Natural killer cell treated with Interleukin-12 subunit alpha and Interleukin-12 subunit beta and Interleukin-15 and Interleukin-18, amount 100 ng/mL, for 72 hours (primary cell): ENCODE measurements around the gene TMEM129. TPM values are rescaled to one million over a fixed set of nuclear protein-coding genes. Genes with fewer than 3 reads are reported as not detected.
A peak's percentile ranks its signal among the peaks of the same experiment; 100 is the strongest.

Source experiments
- ATAC-seq, 2 donors: fragments of 150-1000 bp; cut with Tn5 transposase in 1 of 2; sonication (Bioruptor Pico), chemical (Tn5 transposase) in 1 of 2; 2 replicates each; pipeline ENCODE4 v1.10.0; 2021
- DNase-seq: peaks from one replicate; pipeline ENCODE4 v3.0.0; 2022; ENCODE audit warnings: low spot score
- H3K27ac Mint-ChIP-seq, 2 donors: 1 replicate in 1 of 2; 2 replicates in 1 of 2; pipeline ENCODE4 v1.8.0; 2022; ENCODE audit warnings: mixed read lengths in 2 of 2, mild to moderate bottlenecking in 1 of 2, moderate library complexity in 1 of 2
- H3K27me3 Mint-ChIP-seq, 2 donors: 1 replicate in 1 of 2; 2 replicates in 1 of 2; pipeline ENCODE4 v1.8.0; 2022; ENCODE audit warnings: mixed read lengths in 2 of 2
- H3K36me3 Mint-ChIP-seq: one replicate; pipeline ENCODE4 v1.8.0; 2022; ENCODE audit warnings: mixed read lengths
- H3K4me1 Mint-ChIP-seq, 2 donors: 1 replicate in 1 of 2; 2 replicates in 1 of 2; pipeline ENCODE4 v1.8.0; 2022; ENCODE audit warnings: low read depth in 2 of 2, mixed read lengths in 2 of 2, mild to moderate bottlenecking in 1 of 2
- H3K4me3 Mint-ChIP-seq: one replicate; pipeline ENCODE4 v1.8.0; 2022; ENCODE audit warnings: mixed read lengths
- H3K9me3 Mint-ChIP-seq: 2 replicates; pipeline ENCODE4 v1.8.0; 2022; ENCODE audit warnings: mixed read lengths
- total RNA-seq, 2 donors: library from RNA; stranded (reverse); gene quantifications; one replicate each; pipeline ENCODE4 v1.2.3, GENCODE V29; 2022

Gene TMEM129
- total RNA-seq, 2 donors from 2014 or later, result 19.6 to 21.2 TPM

GRCh38 chr4:1745165-1745564 lies 24.0 kb upstream of the TMEM129 start:
- Mint-ChIP-seq H3K4me3 (no peak overlapping the region), H3K9me3 (no peaks in the 10 kb centered on the region), H3K36me3 (no peaks in the 10 kb centered on the region), H3K27ac (no peak overlapping the region), H3K4me1 (no peaks in the 10 kb centered on the region), H3K27me3 (no peaks in the 10 kb centered on the region)
- DNase-seq (no peak), ATAC-seq (no peak)

DNA sequence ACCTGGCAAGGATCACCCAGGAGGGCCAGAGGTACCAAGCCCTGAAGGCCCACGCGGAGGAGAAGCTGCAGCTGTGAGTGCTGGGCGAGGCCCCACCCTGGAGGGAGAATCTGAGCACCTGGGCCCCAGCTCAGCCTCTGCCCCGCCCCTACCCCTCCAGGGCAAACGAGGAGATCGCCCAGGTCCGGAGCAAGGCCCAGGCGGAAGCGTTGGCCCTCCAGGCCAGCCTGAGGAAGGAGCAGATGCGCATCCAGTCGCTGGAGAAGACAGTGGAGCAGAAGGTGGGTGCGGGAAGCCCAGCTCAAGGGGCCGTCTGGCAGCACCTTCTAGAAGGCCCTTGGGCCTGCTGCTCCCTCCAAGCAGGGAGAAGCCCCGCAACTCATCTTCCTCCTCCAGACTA lies 23.4 kb upstream of the TMEM129 start:
- no peak overlapping the region for H3K27ac Mint-ChIP-seq
- DNase-seq, result no peak
- H3K36me3 Mint-ChIP-seq, result no peaks in the 10 kb centered on the region
- H3K4me1 Mint-ChIP-seq, result no peaks in the 10 kb centered on the region
- no peaks in the 10 kb centered on the region for H3K9me3 Mint-ChIP-seq
- H3K4me3 Mint-ChIP-seq, result no peak overlapping the region
- no peak for ATAC-seq
- no peaks in the 10 kb centered on the region for H3K27me3 Mint-ChIP-seq

DNA sequence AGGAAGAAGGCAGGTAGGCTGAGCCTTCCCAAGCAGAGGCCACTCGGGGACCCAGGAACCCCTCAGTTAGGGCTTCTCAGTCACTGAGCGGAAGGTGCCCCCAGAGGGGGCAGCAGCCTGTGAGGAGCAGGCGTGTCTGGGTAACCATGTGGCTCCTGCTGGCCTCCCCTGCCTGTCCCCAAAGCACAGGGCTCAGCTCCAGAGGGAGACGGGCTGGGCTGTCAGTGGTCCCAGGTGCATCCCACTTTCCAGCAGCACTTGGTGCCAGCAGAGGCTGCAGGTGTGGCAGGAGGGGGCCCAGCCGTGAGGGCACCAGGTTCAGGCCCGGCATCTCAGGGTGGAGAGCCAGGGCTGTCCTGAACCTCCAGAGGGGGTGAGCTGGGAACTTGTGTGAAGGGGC lies 22.9 kb upstream of the TMEM129 start:
- Mint-ChIP-seq H3K4me1 (no peaks in the 10 kb centered on the region), H3K27ac (no peak overlapping the region), H3K36me3 (peaks cover under 1% of the 10 kb centered on the region), H3K27me3 (no peaks in the 10 kb centered on the region), H3K4me3 (no peak overlapping the region), H3K9me3 (no peaks in the 10 kb centered on the region)
- DNase-seq, result no peak
- no peak for ATAC-seq

GRCh38 chr4:1743551-1743950 lies 22.4 kb upstream of the TMEM129 start:
- H3K27ac Mint-ChIP-seq, result no peak overlapping the region
- no peaks in the 10 kb centered on the region for H3K27me3 Mint-ChIP-seq
- DNase-seq, result no peak
- H3K4me3 Mint-ChIP-seq, result no peak overlapping the region
- no peaks in the 10 kb centered on the region for H3K4me1 Mint-ChIP-seq
- peaks cover 3% of the 10 kb centered on the region for H3K9me3 Mint-ChIP-seq
- no peak for ATAC-seq
- peaks cover 5% of the 10 kb centered on the region for H3K36me3 Mint-ChIP-seq

GRCh38 chr4:1741208-1741607 lies 20.1 kb upstream of the TMEM129 start:
- no peak overlapping the region for H3K4me3 Mint-ChIP-seq
- ATAC-seq (no peak), DNase-seq (no peak)
- H3K36me3 Mint-ChIP-seq, result peaks cover 11% of the 10 kb centered on the region
- no peaks in the 10 kb centered on the region for H3K27me3 Mint-ChIP-seq
- peaks cover 4% of the 10 kb centered on the region for H3K9me3 Mint-ChIP-seq
- no peak overlapping the region for H3K27ac Mint-ChIP-seq
- H3K4me1 Mint-ChIP-seq, result no peaks in the 10 kb centered on the region

- H3K27ac Mint-ChIP-seq, result no peak overlapping the region
- H3K27me3 Mint-ChIP-seq, result no peaks in the 10 kb centered on the region
- no peaks in the 10 kb centered on the region for H3K4me1 Mint-ChIP-seq
Measured at GRCh38 chr4:1740021-1740545, 19.0 kb upstream of the TMEM129 start.

DNA sequence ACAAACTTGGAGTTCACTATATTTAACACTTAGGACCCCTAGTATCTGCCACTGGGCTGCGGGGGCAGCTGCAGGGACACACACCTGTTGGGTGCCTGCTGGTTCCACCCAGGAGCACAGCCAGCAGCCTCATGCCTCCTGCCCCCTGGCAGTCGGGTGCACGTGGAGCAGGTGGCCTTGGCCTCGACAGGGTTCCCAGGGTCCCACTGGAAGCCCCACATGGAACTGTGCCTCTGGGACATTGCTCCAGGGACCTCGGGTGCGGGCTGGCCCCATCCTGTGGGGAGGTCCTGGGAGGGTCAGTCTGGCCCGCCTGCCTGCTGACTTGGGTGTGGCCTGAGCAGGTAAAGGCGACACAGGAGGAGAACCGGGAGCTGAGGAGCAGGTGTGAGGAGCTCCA lies 18.2 kb upstream of the TMEM129 start:
- Mint-ChIP-seq H3K4me1 (no peaks in the 10 kb centered on the region), H3K27ac (no peak overlapping the region), H3K27me3 (no peaks in the 10 kb centered on the region), H3K36me3 (peaks cover 11% of the 10 kb centered on the region), H3K4me3 (no peak overlapping the region), H3K9me3 (peaks cover 4% of the 10 kb centered on the region)
- no peak for ATAC-seq
- no peak for DNase-seq

More at GRCh38 chr4:1740021-1740545, 19.0 kb upstream of the TMEM129 start:
- peaks cover 11% of the 10 kb centered on the region for H3K36me3 Mint-ChIP-seq
- H3K4me3 Mint-ChIP-seq, result no peak overlapping the region
- peak in 1 of 2 donors; percentile 21 for ATAC-seq
- peaks cover 4% of the 10 kb centered on the region for H3K9me3 Mint-ChIP-seq
- no peak for DNase-seq

- no peak overlapping the region for H3K27ac Mint-ChIP-seq
- H3K4me3 Mint-ChIP-seq, result no peak overlapping the region
- H3K27me3 Mint-ChIP-seq, result no peaks in the 10 kb centered on the region
- peaks cover 11% of the 10 kb centered on the region for H3K36me3 Mint-ChIP-seq
- no peak for ATAC-seq
- peaks cover 4% of the 10 kb centered on the region for H3K9me3 Mint-ChIP-seq
- no peaks in the 10 kb centered on the region for H3K4me1 Mint-ChIP-seq
- DNase-seq, result no peak
Measured at GRCh38 chr4:1738410-1738809, 17.3 kb upstream of the TMEM129 start.

DNA sequence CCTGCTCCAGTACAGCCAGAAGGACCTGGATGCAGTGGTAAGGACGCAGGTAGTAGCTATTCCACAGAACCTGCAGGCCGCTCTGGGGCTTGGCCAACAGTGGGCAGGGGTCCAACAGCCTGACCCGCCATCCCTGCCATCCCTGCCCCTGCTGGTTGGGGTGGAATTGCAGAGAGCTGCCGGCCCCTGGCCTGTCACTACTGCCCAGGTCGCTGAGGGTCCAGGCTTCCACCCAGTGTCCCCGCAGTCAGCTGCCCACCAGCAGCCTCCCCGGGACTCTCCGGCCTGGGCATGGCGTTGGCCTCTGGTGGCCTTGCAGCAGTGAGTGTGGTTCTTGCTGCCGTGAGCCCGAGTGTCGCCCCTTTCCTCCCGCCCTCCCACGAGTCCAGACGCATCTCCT lies 16.5 kb upstream of the TMEM129 start:
- H3K27me3 Mint-ChIP-seq, result no peaks in the 10 kb centered on the region
- H3K36me3 Mint-ChIP-seq, result peaks cover 11% of the 10 kb centered on the region
- ATAC-seq (no peak), DNase-seq (no peak)
- no peak overlapping the region for H3K27ac Mint-ChIP-seq
- peaks cover 4% of the 10 kb centered on the region for H3K9me3 Mint-ChIP-seq
- no peaks in the 10 kb centered on the region for H3K4me1 Mint-ChIP-seq
- H3K4me3 Mint-ChIP-seq, result no peak overlapping the region

GRCh38 chr4:1736812-1737211 lies 15.7 kb upstream of the TMEM129 start:
- Mint-ChIP-seq H3K9me3 (peaks cover 4% of the 10 kb centered on the region), H3K27me3 (no peaks in the 10 kb centered on the region), H3K4me3 (no peak overlapping the region), H3K27ac (no peak overlapping the region), H3K4me1 (no peaks in the 10 kb centered on the region), H3K36me3 (peaks cover 11% of the 10 kb centered on the region)
- ATAC-seq (no peak), DNase-seq (no peak)

DNA sequence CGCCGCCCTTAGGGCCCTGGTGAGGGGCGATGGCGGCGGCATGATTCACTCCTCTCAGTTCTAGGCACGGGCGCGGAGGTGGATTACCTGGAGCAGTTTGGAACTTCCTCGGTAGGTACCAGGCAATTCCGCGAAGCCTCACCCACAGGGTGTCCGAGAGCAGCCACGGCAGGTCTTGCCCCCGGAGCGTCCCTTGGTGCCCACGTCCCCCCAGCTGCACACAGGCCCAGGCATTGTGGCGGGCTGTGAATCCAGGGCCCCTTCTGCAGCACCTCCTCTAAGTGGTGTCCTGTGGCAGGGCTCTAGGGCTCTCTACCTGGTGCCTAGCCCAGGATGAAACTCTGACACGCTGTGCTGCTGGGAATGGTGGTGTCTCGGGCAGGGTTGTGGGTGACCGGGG lies 14.1 kb upstream of the TMEM129 start:
- DNase-seq (no peak), ATAC-seq (no peak)
- Mint-ChIP-seq H3K36me3 (peaks cover 11% of the 10 kb centered on the region), H3K4me1 (no peaks in the 10 kb centered on the region), H3K4me3 (no peak overlapping the region), H3K27ac (no peak overlapping the region), H3K27me3 (no peaks in the 10 kb centered on the region), H3K9me3 (peaks cover 4% of the 10 kb centered on the region)

GRCh38 chr4:1732911-1733310 lies 11.8 kb upstream of the TMEM129 start:
- H3K27ac Mint-ChIP-seq, result no peak overlapping the region
- no peaks in the 10 kb centered on the region for H3K27me3 Mint-ChIP-seq
- no peak overlapping the region for H3K4me3 Mint-ChIP-seq
- peaks cover 7 to 9% of the 10 kb centered on the region in 2 donors for H3K4me1 Mint-ChIP-seq
- ATAC-seq (no peak), DNase-seq (no peak)
- H3K36me3 Mint-ChIP-seq, result peaks cover under 1% of the 10 kb centered on the region
- no peaks in the 10 kb centered on the region for H3K9me3 Mint-ChIP-seq

- Mint-ChIP-seq H3K9me3 (no peaks in the 10 kb centered on the region), H3K36me3 (peaks cover 5% of the 10 kb centered on the region), H3K27ac (no peak overlapping the region), H3K27me3 (no peaks in the 10 kb centered on the region), H3K4me1 (peaks cover 11 to 13% of the 10 kb centered on the region in 2 donors), H3K4me3 (no peak overlapping the region)
- ATAC-seq (peak in 1 of 2 donors; percentile 43), DNase-seq (peak; percentile 45)
Measured at GRCh38 chr4:1731180-1731579, 10.1 kb upstream of the TMEM129 start.

GRCh38 chr4:1730532-1731135 lies 9.5 kb upstream of the TMEM129 start:
- no peak overlapping the region for H3K27ac Mint-ChIP-seq
- DNase-seq (peak; percentile 40), ATAC-seq (no peak)
- no peaks in the 10 kb centered on the region for H3K9me3 Mint-ChIP-seq
- no peak overlapping the region for H3K4me3 Mint-ChIP-seq
- peaks cover 5% of the 10 kb centered on the region for H3K36me3 Mint-ChIP-seq
- peaks cover 14% of the 10 kb centered on the region in 2 donors for H3K4me1 Mint-ChIP-seq
- no peaks in the 10 kb centered on the region for H3K27me3 Mint-ChIP-seq
